Thoracic aorta (tissue), 2 donors: Measurements from ENCODE around the gene LCP1. TPM values are rescaled to one million over a fixed set of nuclear protein-coding genes. Genes with fewer than 3 reads are reported as not detected.

Experiments used
- ATAC-seq: fragments of 150-250 bp; one replicate; pipeline ENCODE4 v1.8.0; 2017; ENCODE audit warnings: low read depth; ENCODE audit not compliant: insufficient number of reproducible peaks, low FRiP score
- DNase-seq: peaks from one replicate; pipeline ENCODE4 v3.0.0-alpha.2; 2020; ENCODE audit warnings: low spot score
- H3K27ac ChIP-seq, 2 donors: fragments of 200-600 bp; sonication (generic); 1 replicate in 1 of 2; 2 replicates in 1 of 2; pipeline ENCODE4 v1.5.1; 2016; ENCODE audit warnings: mild to moderate bottlenecking in 2 of 2, moderate library complexity in 2 of 2
- H3K27me3 ChIP-seq: fragments of 200-600 bp; sonication (generic); replicated peaks from 2 replicates; pipeline ENCODE4 v1.6.0; 2016; ENCODE audit warnings: mild to moderate bottlenecking; ENCODE audit not compliant: insufficient read depth
- H3K36me3 ChIP-seq: fragments of 200-600 bp; sonication (generic); one replicate; pipeline ENCODE4 v1.5.1; 2016
- H3K4me1 ChIP-seq, 2 donors: fragments of 200-600 bp; sonication (generic); 1 replicate in 1 of 2; 2 replicates in 1 of 2; pipeline versions ENCODE4 v1.5.1 to v1.6.0; 2016; ENCODE audit warnings: low read depth in 2 of 2, mild to moderate bottlenecking in 1 of 2; ENCODE audit not compliant: control insufficient read depth in 1 of 2
- H3K4me3 ChIP-seq: fragments of 200-600 bp; sonication (generic); 2 replicates; pipeline ENCODE4 v1.5.1; 2016; ENCODE audit warnings: mild to moderate bottlenecking
- H3K9me3 ChIP-seq: fragments of 200-600 bp; sonication (generic); 2 replicates; pipeline ENCODE4 v1.5.1; 2016
- CTCF ChIP-seq: fragments of 200-600 bp; sonication (generic); IDR thresholded peaks from one replicate; pipeline ENCODE4 v1.5.1; 2019; ENCODE audit warnings: antibody characterized with exemption
- total RNA-seq, 2 donors: library from RNA; depleted of rRNA; stranded (reverse); fragments of >200 nt; gene quantifications; one replicate each; pipeline versions ENCODE4 v1.1.0 to v1.2.3, GENCODE V29; 2016

LCP1 gene
- total RNA-seq, 2 donors from 2014 or later: 61.7 to 66.3 TPM

GRCh38 chr13:46085737-46086136, 96.2 kb downstream of the LCP1 start:
- TF ChIP-seq CTCF: no peak
- ATAC-seq (no peak), DNase-seq (no peak)
- no peaks in the 10 kb centered on the region for H3K36me3 ChIP-seq
- no peaks in the 10 kb centered on the region for H3K4me1 ChIP-seq
- no peak overlapping the region for H3K4me3 ChIP-seq
- H3K27me3 ChIP-seq: no peaks in the 10 kb centered on the region
- no peak overlapping the region for H3K27ac ChIP-seq
- H3K9me3 ChIP-seq: no peaks in the 10 kb centered on the region

- TF ChIP-seq CTCF: no peak
- Histone ChIP-seq H3K36me3 (no peaks in the 10 kb centered on the region), H3K9me3 (no peaks in the 10 kb centered on the region), H3K27ac (no peak overlapping the region), H3K4me3 (no peak overlapping the region), H3K4me1 (no peaks in the 10 kb centered on the region), H3K27me3 (no peaks in the 10 kb centered on the region)
- no peak for DNase-seq
- ATAC-seq: no peak
Observed at GRCh38 chr13:46082324-46082723, 99.7 kb downstream of the LCP1 start.

GRCh38 chr13:46079770-46080169, 102.2 kb downstream of the LCP1 start:
- no peak for TF ChIP-seq CTCF
- DNase-seq (no peak), ATAC-seq (no peak)
- H3K36me3 ChIP-seq: no peaks in the 10 kb centered on the region
- no peak overlapping the region for H3K27ac ChIP-seq
- H3K9me3 ChIP-seq: no peaks in the 10 kb centered on the region
- no peak overlapping the region for H3K4me3 ChIP-seq
- no peaks in the 10 kb centered on the region for H3K4me1 ChIP-seq
- no peaks in the 10 kb centered on the region for H3K27me3 ChIP-seq

GRCh38 chr13:46077265-46077664, 104.7 kb downstream of the LCP1 start:
- Histone ChIP-seq H3K4me1 (no peaks in the 10 kb centered on the region), H3K9me3 (no peaks in the 10 kb centered on the region), H3K36me3 (no peaks in the 10 kb centered on the region), H3K27me3 (no peaks in the 10 kb centered on the region), H3K4me3 (no peak overlapping the region), H3K27ac (no peak overlapping the region)
- no peak for ATAC-seq
- TF ChIP-seq CTCF: no peak
- DNase-seq: no peak

- no peaks in the 10 kb centered on the region for H3K4me1 ChIP-seq
Observed at GRCh38 chr13:46076827-46077226, 105.2 kb downstream of the LCP1 start.

More at GRCh38 chr13:46076827-46077226, 105.2 kb downstream of the LCP1 start:
- no peaks in the 10 kb centered on the region for H3K9me3 ChIP-seq
- TF ChIP-seq CTCF: no peak
- no peak for ATAC-seq
- no peaks in the 10 kb centered on the region for H3K36me3 ChIP-seq
- DNase-seq: no peak
- no peaks in the 10 kb centered on the region for H3K27me3 ChIP-seq
- H3K27ac ChIP-seq: no peak overlapping the region
- H3K4me3 ChIP-seq: no peak overlapping the region

Other genes starting within 250 kb of the LCP1 start
- gene ZC3H13, start 129.4 kb downstream of the LCP1 start, total RNA-seq: 10 to 100 TPM; 21.8 to 39.5 TPM
- gene CPB2, start 77.1 kb downstream of the LCP1 start, total RNA-seq: not detected
- gene LRRC63, start 29.8 kb upstream of the LCP1 start, total RNA-seq: 1 to 10 TPM in 1 of 2 donors, not detected in 1; 3.6 TPM
- gene RUBCNL, start 205.1 kb upstream of the LCP1 start, total RNA-seq: 10 to 100 TPM in 1 of 2 donors, 1 to 10 TPM in 1; 7.3 to 14.0 TPM